Keratinocyte (primary cell): Measurements from ENCODE around the gene NLRC5.

ENCODE experiments used
- CTCF ChIP-seq, 3 experiments: IDR thresholded peaks in 1 of 3; conservative IDR thresholded peaks in 1 of 3; optimal IDR thresholded peaks in 1 of 3; 2 replicates in 2 of 3; 3 replicates in 1 of 3; pipeline versions ENCODE3 to v1.5.1; 2011; ENCODE audit warnings: low read length in 3 of 3, mild to moderate bottlenecking in 3 of 3, moderate library complexity in 2 of 3, control low read depth in 1 of 3, inconsistent platforms in 1 of 3; ENCODE audit not compliant: insufficient read depth in 2 of 3; ENCODE audit errors: extremely low read depth in 1 of 3
- EZH2 ChIP-seq: IDR thresholded peaks from one replicate; pipeline ENCODE4 v1.6.1; 2012; ENCODE audit warnings: inconsistent platforms, mild to moderate bottlenecking, low read length, moderate library complexity

DNA sequence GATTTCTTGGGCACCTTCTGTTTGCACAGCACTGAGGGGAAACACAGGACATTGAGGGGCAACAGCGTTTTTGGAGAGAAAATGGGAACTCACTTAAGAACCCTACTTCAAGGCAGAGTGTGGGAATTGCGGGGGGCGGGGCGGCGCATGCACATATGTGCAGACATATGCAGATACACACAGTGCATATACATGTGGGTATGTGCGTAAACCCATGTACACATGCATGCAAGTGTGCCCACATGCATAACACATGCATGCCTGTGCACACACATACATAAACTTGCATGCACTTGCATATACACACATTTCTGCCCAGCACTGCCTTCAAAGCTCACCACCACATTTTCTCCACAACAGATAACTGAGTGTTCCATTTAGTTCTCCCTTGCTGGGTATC is 32.4 kb downstream of the NLRC5 start:
- TF ChIP-seq EZH2 (no peak), CTCF (optimal IDR thresholded peaks at IDR 0.05 in 1 of 3, IDR thresholded peaks at IDR 0.05 in 1 of 3, conservative IDR thresholded peaks at IDR 0.05 in 1 of 3; ENCODE audit: extremely low read depth in 1 of 3, insufficient read depth in 2 of 3, low read length in 3 of 3) (no peak)
